GM12874 (cell line): Measurements from ENCODE around the gene SORL1.

Experiments
- TF ChIP-seq, protein P1 (sequence below): IDR thresholded peaks from 2 replicates; pipeline ENCODE4 v1.5.1; 2011; ENCODE audit warnings: low read depth, mild to moderate bottlenecking, control low read depth, low read length, moderate library complexity; ENCODE audit not compliant: insufficient read depth

Gene SORL1

GRCh38 chr11:121530257-121530656 lies 78.1 kb downstream of the SORL1 start:
- TF ChIP-seq, protein P1, sequence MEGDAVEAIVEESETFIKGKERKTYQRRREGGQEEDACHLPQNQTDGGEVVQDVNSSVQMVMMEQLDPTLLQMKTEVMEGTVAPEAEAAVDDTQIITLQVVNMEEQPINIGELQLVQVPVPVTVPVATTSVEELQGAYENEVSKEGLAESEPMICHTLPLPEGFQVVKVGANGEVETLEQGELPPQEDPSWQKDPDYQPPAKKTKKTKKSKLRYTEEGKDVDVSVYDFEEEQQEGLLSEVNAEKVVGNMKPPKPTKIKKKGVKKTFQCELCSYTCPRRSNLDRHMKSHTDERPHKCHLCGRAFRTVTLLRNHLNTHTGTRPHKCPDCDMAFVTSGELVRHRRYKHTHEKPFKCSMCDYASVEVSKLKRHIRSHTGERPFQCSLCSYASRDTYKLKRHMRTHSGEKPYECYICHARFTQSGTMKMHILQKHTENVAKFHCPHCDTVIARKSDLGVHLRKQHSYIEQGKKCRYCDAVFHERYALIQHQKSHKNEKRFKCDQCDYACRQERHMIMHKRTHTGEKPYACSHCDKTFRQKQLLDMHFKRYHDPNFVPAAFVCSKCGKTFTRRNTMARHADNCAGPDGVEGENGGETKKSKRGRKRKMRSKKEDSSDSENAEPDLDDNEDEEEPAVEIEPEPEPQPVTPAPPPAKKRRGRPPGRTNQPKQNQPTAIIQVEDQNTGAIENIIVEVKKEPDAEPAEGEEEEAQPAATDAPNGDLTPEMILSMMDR = no peak

DNA sequence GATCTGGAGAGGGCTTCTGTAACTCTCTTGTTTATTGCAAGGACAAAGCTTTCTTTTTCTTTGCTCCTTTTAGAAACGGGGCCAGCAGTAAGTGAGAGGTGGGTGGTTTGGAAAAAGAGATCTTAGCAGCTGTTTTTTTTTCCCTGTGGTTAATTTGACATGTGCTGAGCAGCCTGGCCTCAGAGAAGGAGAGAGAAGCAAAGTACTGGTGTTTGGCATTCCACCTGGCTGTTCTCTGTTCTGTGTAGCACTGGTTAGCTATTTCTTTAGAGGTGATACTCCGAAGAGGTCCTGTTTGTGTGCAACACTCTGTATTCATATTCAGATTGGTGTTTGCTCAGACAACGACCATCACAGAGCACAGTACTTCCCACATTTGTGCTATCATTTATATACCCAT lies 81.5 kb downstream of the SORL1 start:
- TF ChIP-seq, protein P1 = no peak

DNA sequence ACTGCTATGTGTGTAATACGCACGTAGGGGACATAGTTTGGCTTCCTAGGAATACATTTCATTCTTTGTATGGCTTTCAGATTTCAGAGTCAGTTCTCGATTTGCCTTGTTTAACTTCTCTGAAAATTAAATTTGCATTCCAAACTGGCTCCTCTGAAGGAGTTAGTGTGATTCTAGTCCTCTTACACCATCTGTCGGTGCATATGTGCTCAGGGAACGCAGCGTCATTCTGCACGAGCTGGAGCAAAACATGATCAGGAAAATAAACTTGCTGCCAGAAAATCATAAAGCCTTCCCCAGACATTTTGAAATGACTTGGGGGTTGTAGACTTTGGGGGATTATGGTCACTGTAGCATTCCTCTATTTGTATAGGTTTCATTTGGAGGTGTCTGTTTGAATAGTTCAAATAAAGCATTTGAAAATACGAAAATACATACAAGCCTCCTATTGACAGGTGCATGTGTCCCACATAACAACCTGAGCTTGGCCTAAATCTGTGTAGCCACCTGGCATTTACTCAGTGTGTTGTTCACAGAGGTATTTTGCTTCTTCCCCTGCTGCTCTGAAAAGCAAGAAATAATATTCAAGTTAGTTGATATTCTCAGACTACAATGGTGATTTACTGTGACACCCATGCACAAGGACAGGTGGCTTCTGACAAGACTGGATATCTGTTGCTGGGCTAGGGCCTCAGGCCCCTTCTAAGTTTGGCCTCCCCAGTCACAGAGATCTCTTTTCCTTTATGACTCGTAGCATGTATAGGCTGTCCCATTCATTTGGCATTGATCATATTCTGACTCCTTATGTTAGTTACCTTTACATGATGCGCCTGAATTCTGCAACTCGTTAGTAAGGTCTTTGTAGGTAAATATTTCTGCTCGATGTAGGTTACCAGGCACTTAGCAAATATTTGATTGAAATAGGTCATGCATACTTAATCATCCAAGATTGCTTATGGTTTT lies 82.3 kb downstream of the SORL1 start:
- TF ChIP-seq, protein P1 = no peak

- TF ChIP-seq, protein P1 = no peak
These were observed 83.1 kb downstream of the SORL1 start for GRCh38 chr11:121535129-121535796.

GRCh38 chr11:121536126-121536525 lies 84.0 kb downstream of the SORL1 start:
- TF ChIP-seq, protein P1 = no peak

DNA sequence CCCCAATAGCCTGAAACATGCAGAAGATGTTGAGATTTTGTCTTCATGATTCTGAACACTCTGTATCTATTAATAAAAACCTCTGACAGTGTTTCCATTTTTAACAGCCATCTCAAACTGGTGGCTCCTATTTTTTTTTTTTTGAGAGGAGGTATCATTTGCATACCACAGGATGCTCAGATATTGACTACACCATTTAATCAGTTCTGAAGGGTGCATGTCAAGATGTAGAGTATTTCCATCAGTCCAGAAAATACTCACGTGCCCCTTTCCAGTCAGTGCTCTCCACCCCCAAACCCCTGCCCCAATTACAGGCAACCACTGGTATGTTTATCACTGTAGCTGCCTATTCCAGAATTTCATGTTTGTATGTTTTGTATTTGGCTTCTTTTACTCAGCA lies 85.9 kb downstream of the SORL1 start:
- TF ChIP-seq, protein P1 = no peak

DNA sequence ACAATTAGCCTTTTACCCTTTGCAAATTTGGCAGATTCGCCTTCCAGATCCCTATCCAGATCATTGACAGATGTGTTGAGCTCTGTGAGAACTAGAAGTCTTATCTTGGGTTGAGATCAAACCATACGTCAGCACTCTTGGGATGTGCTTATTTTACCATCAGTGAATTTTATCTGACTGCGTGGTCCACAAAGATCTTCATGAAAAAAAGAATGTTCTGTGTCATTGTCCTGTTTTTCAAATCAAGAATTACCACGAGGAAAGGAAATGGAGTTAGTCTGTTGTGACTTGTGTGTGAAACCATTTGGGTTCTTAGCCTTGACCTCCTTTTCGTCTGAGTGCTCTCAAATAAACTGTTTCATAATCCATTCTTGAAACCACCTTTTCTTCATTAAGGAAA lies 86.9 kb downstream of the SORL1 start:
- TF ChIP-seq, protein P1 = no peak
